ACC112 (cell line): ENCODE data around the gene GTF2A1.

Experiments
- H2AFZ ChIP-seq: fragments of 200-600 bp; sonication (generic); one replicate; pipeline ENCODE4 v1.6.0; 2017; ENCODE audit warnings: antibody characterized with exemption, low read length; ENCODE audit not compliant: unreplicated experiment
- H3K27ac ChIP-seq: fragments of 200-600 bp; sonication (generic); 2 replicates; pipeline ENCODE4 v1.5.1; 2014; ENCODE audit warnings: low read depth, mild to moderate bottlenecking, antibody characterized with exemption, low read length, moderate library complexity
- H3K27me3 ChIP-seq: fragments of 200-600 bp; sonication (generic); 2 replicates; pipeline ENCODE4 v1.6.1; 2014; ENCODE audit warnings: mild to moderate bottlenecking, antibody characterized with exemption, low read length, moderate library complexity, mixed read lengths; ENCODE audit not compliant: insufficient read depth
- H3K36me3 ChIP-seq: fragments of 200-600 bp; sonication (generic); 2 replicates; pipeline ENCODE4 v1.6.1; 2016; ENCODE audit warnings: mild to moderate bottlenecking, antibody characterized with exemption, low read length, moderate library complexity, mixed read lengths; ENCODE audit not compliant: insufficient read depth
- H3K4me1 ChIP-seq: fragments of 200-600 bp; sonication (generic); one replicate; pipeline ENCODE4 v1.6.1; 2016; ENCODE audit warnings: low read length, mixed read lengths; ENCODE audit not compliant: insufficient read depth, unreplicated experiment, control insufficient read depth
- H3K4me3 ChIP-seq: fragments of 200-600 bp; sonication (generic); 2 replicates; pipeline ENCODE4 v1.5.1; 2014; ENCODE audit warnings: mild to moderate bottlenecking, low read depth, low read length
- H3K79me2 ChIP-seq: fragments of 200-600 bp; sonication (generic); one replicate; pipeline ENCODE4 v1.6.0; 2016; ENCODE audit warnings: low read length; ENCODE audit not compliant: control insufficient read depth, unreplicated experiment, insufficient read depth

Gene GTF2A1

DNA sequence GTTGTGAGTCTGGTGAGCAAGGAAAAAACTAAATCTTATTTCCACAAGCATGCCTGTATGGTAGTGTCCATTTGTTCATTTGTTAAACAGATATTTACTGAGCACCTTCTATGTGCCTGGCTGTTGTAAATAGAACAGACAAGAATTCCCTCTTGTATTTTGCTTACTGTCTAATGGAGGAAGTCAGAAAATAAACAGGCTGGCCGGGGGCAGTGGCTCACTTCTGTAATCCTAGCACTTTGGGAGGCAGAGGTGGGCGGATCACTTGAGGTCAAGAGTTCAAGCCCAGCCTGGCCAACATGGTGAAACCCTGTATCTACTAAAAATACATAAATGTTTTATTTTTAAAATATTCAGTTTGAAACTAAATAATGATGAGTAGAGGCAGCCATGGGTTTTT lies 79.3 kb downstream of the GTF2A1 start:
- Histone ChIP-seq H3K79me2 (no peaks in the 10 kb centered on the region), H3K4me3 (no peak overlapping the region), H3K27ac (no peak overlapping the region), H2AFZ (no peak overlapping the region), H3K27me3 (no peaks in the 10 kb centered on the region), H3K4me1 (peaks cover 15% of the 10 kb centered on the region), H3K36me3 (no peaks in the 10 kb centered on the region)

DNA sequence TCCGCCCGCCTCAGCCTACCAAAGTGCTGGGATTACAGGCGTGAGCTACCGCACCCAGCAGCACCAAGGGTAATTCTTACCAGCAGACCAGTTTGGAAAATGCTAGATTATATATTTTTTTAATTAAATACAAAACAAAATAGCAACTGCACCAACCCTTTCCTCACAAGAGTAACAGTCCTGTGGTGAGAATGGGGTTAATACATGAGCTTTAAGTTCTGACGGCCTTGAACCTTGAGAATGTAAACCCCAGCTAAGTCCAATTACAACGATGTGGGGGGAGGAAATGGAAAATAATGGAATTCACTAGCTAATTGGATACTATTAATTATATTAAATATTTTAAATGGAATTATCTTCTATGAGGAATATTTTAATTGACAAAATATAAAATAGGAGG lies 82.3 kb downstream of the GTF2A1 start:
- H3K4me3 ChIP-seq: no peak overlapping the region
- H3K4me1 ChIP-seq: peaks cover 10% of the 10 kb centered on the region
- H2AFZ ChIP-seq: no peak overlapping the region
- no peak overlapping the region for H3K27ac ChIP-seq
- no peaks in the 10 kb centered on the region for H3K79me2 ChIP-seq
- no peaks in the 10 kb centered on the region for H3K36me3 ChIP-seq
- no peaks in the 10 kb centered on the region for H3K27me3 ChIP-seq

DNA sequence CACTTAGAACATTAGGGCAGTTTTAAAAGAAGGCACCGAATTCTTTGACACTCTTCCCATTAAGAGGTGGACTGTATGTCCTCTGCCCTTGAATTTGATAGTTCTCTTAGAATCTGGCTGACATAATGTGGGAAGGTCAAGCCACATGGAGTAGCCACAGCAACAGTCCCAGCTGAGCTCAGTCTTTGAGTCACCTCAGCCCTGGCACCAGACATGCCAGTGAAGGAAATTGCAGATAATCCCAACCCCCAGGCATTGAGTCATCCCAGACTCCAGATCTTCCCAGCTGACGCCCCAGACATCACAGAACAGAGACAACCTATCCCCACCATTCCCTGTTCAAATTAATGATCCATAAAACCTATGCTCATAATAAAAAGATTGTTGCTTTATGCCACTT lies 83.4 kb downstream of the GTF2A1 start:
- H3K27me3 ChIP-seq: no peaks in the 10 kb centered on the region
- H3K4me1 ChIP-seq: peaks cover 10% of the 10 kb centered on the region
- no peak overlapping the region for H3K4me3 ChIP-seq
- H3K27ac ChIP-seq: peak overlapping the region; percentile 60; the same call in 1 of the 2 replicates
- peak overlapping the region; percentile 53 for H2AFZ ChIP-seq
- no peaks in the 10 kb centered on the region for H3K36me3 ChIP-seq
- no peaks in the 10 kb centered on the region for H3K79me2 ChIP-seq

DNA sequence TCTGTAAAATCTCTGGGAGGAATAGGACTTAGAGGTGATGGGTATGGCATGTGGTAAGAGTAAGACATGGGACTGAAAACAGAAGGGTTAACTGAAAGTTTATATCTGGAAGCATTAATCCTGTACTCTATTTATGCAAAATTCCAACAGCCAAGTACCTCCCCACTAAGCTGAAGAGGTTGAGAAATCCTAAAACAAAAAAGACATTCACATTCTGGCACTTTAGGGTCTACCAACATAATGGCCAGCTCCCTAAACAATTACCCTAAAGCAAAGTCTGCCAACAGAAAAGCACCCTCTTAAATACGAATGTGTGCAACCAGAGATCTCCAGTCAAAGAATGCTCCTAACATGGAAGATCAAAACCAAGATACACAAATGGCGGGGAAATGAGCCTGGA lies 87.4 kb downstream of the GTF2A1 start:
- Histone ChIP-seq H3K79me2 (no peaks in the 10 kb centered on the region), H3K4me1 (peaks cover 10% of the 10 kb centered on the region), H3K4me3 (no peak overlapping the region), H2AFZ (no peak overlapping the region), H3K27me3 (no peaks in the 10 kb centered on the region), H3K27ac (no peak overlapping the region), H3K36me3 (no peaks in the 10 kb centered on the region)

DNA sequence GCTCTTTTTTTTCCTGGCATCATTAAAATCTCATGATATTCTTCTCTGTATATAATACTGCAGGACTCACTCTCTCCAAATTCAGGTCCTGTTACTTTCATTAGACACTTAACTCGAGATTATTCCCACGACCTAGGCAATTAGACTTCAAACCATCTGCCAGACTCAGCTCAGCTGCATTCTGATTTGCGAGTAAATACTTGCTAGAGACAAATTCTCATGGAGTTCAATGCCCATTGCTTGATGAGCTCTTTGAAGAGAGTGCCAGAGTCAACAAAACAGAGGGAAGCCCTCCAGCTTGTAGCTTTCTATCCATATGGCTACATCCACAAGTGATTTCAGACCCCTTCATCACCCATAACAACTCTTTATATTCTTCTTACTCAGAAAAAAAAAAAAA lies 88.3 kb downstream of the GTF2A1 start:
- H2AFZ ChIP-seq: no peak overlapping the region
- H3K79me2 ChIP-seq: no peaks in the 10 kb centered on the region
- H3K4me1 ChIP-seq: peaks cover 5% of the 10 kb centered on the region
- no peak overlapping the region for H3K4me3 ChIP-seq
- no peak overlapping the region for H3K27ac ChIP-seq
- H3K27me3 ChIP-seq: no peaks in the 10 kb centered on the region
- H3K36me3 ChIP-seq: no peaks in the 10 kb centered on the region

DNA sequence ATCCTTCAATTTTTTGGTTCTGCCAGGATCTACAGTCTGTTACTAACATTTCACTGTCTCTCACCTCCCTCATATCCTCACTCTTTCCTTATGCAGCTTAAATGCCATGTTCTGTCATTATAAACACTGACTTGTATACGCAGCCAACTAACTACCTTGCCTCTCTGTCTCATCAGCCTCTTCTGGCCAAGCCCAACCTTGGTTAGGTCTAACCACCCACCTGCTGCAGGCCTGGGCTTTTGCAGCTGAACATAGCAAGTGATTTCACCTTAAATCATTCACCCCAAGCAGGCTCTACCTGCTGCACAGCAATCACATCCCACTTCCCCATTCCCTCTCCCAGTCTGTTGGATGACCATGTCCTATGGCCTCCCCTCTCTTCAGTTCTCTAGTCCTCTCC lies 91.5 kb downstream of the GTF2A1 start:
- H3K4me1 ChIP-seq: no peaks in the 10 kb centered on the region
- no peaks in the 10 kb centered on the region for H3K27me3 ChIP-seq
- no peak overlapping the region for H3K4me3 ChIP-seq
- H3K27ac ChIP-seq: no peak overlapping the region
- H3K79me2 ChIP-seq: no peaks in the 10 kb centered on the region
- no peaks in the 10 kb centered on the region for H3K36me3 ChIP-seq
- no peak overlapping the region for H2AFZ ChIP-seq

DNA sequence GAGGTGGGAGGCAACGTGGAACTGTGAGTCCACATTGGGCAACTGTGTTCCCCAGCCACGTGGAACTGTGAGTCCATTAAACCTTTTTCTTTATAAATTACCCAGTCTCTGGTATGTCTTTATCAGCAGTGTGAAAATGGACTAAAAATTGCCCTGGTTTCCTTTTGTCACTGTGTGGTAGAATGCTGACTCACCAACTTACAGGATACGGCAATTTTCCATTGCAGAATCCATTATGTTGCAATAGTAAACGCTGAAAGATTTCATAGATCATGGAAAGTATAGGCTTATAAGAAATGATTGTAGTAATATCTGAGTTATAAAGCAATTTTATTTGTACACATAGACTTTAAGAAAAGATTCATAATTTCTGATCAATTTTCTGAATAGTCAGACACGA lies 93.0 kb downstream of the GTF2A1 start:
- Histone ChIP-seq H3K4me1 (no peaks in the 10 kb centered on the region), H3K36me3 (no peaks in the 10 kb centered on the region), H3K4me3 (no peak overlapping the region), H3K27ac (peak overlapping the region; percentile 29; the same call in 1 of the 2 replicates), H2AFZ (no peak overlapping the region), H3K79me2 (no peaks in the 10 kb centered on the region), H3K27me3 (no peaks in the 10 kb centered on the region)

DNA sequence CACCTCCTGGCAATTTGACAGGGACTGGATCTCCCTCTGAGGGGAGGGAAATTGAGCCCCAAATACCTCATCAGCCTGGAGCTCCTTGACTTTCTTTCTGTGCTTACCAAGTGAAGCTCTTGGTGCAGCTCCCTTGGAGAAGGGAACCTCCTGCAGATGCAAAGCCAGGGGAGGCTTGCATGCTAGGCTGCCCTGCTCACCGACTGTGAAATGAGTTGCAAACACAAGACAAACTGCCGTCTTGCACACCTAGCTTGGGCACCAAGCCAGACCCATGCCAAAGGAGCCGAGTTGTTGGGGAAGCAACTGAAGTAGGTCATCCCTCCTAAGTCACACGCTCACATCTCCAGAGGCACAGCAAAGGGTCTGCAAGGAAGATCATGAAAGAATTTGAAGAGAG lies 95.2 kb downstream of the GTF2A1 start:
- no peaks in the 10 kb centered on the region for H3K4me1 ChIP-seq
- no peaks in the 10 kb centered on the region for H3K36me3 ChIP-seq
- H2AFZ ChIP-seq: no peak overlapping the region
- H3K4me3 ChIP-seq: no peak overlapping the region
- no peak overlapping the region for H3K27ac ChIP-seq
- no peaks in the 10 kb centered on the region for H3K79me2 ChIP-seq
- H3K27me3 ChIP-seq: no peaks in the 10 kb centered on the region
